GM19099 (cell line): ENCODE results near the gene HOXA6.

Experiments
- POLR2A ChIP-seq: IDR thresholded peaks from 3 replicates; pipeline ENCODE4 v1.6.1; 2011; ENCODE audit warnings: low read depth; ENCODE audit not compliant: insufficient read length; ENCODE audit errors: extremely low read depth

The HOXA6 gene

GRCh38 chr7:27124096-27124901 lies 23.3 kb downstream of the HOXA6 start:
- no peak for TF ChIP-seq POLR2A

GRCh38 chr7:27123477-27124053 lies 24.0 kb downstream of the HOXA6 start:
- no peak for TF ChIP-seq POLR2A

GRCh38 chr7:27123007-27123476 lies 24.5 kb downstream of the HOXA6 start:
- TF ChIP-seq POLR2A = no peak

- no peak for TF ChIP-seq POLR2A
These were observed 25.3 kb downstream of the HOXA6 start for GRCh38 chr7:27122077-27122910.

- no peak for TF ChIP-seq POLR2A
These were observed 25.9 kb downstream of the HOXA6 start for GRCh38 chr7:27121684-27122076.

GRCh38 chr7:27119412-27119911 lies 28.1 kb downstream of the HOXA6 start:
- no peak for TF ChIP-seq POLR2A

GRCh38 chr7:27118580-27118979 lies 29.0 kb downstream of the HOXA6 start:
- no peak for TF ChIP-seq POLR2A

- no peak for TF ChIP-seq POLR2A
These were observed 29.6 kb downstream of the HOXA6 start for GRCh38 chr7:27117887-27118491.

GRCh38 chr7:27116962-27117886 lies 30.4 kb downstream of the HOXA6 start:
- no peak for TF ChIP-seq POLR2A

- no peak for TF ChIP-seq POLR2A
These were observed 31.3 kb downstream of the HOXA6 start for GRCh38 chr7:27116031-27116961.

- no peak for TF ChIP-seq POLR2A
These were observed 32.1 kb downstream of the HOXA6 start for GRCh38 chr7:27115221-27116026.

- no peak for TF ChIP-seq POLR2A
These were observed 32.7 kb downstream of the HOXA6 start for GRCh38 chr7:27114881-27115220.
